ENCODE data around the gene NGRN. TPM values are rescaled to one million over a fixed set of nuclear protein-coding genes. Genes with fewer than 3 reads are reported as not detected.

Gene NGRN
- polyA plus RNA-seq, 1 donor from 2014 or later = 466 TPM

GRCh38 chr15:90307661-90308060 is 42.2 kb downstream of the NGRN start:
- TF ChIP-seq MXI1 (conservative IDR thresholded peaks at IDR 0.05; ENCODE audit: poor library complexity, severe bottlenecking) (no peak), CTCF (IDR thresholded peaks at IDR 0.05; ENCODE audit: poor library complexity, severe bottlenecking) (no peak), EP300 (conservative IDR thresholded peaks at IDR 0.05; ENCODE audit: poor library complexity, severe bottlenecking) (no peak), POLR2AphosphoS5 (IDR thresholded peaks at IDR 0.05) (no peak), EZH2 (IDR thresholded peaks at IDR 0.05; ENCODE audit: borderline replicate concordance, insufficient read depth, low read length, poor library complexity, severe bottlenecking) (no peak), RAD21 (conservative IDR thresholded peaks at IDR 0.05) (no peak), SMC3 (conservative IDR thresholded peaks at IDR 0.05; ENCODE audit: poor library complexity) (no peak), REST (IDR thresholded peaks at IDR 0.05; ENCODE audit: borderline replicate concordance) (no peak), TAF1 (IDR thresholded peaks at IDR 0.05; ENCODE audit: low read depth) (no peak)
- Histone ChIP-seq H4K20me1 (ENCODE audit: insufficient read depth) (no peaks in the 10 kb centered on the region), H3K36me3 (ENCODE audit: insufficient read depth, low read length) (no peaks in the 10 kb centered on the region), H3K9me3 (ENCODE audit: low read length) (no peaks in the 10 kb centered on the region), H3K9me2 (ENCODE audit: insufficient read depth, low read length) (no peaks in the 10 kb centered on the region), H3K4me2 (ENCODE audit: low read length) (no peak overlapping the region), H3K79me2 (replicated peaks; ENCODE audit: insufficient read depth, low read length) (no peaks in the 10 kb centered on the region), H2AFZ (ENCODE audit: low read depth, low read length) (no peak overlapping the region), H3K27me3 (ENCODE audit: insufficient read depth, low read depth, low read length) (no peaks in the 10 kb centered on the region), H3F3A (ENCODE audit: insufficient read depth, low read length, poor library complexity, severe bottlenecking) (no peaks in the 10 kb centered on the region), H3K9ac (ENCODE audit: low read length) (no peak overlapping the region), H3K27ac (ENCODE audit: low read length) (no peak overlapping the region), H3K4me3 (ENCODE audit: low read length) (no peak overlapping the region)

GRCh38 chr15:90309020-90309419 is 43.5 kb downstream of the NGRN start:
- no peaks in the 10 kb centered on the region for H3K9me3 ChIP-seq (ENCODE audit: low read length)
- H3K79me2 ChIP-seq (replicated peaks; ENCODE audit: insufficient read depth, low read length) = no peaks in the 10 kb centered on the region
- no peaks in the 10 kb centered on the region for H3K36me3 ChIP-seq (ENCODE audit: insufficient read depth, low read length)
- TF ChIP-seq POLR2AphosphoS5 (IDR thresholded peaks at IDR 0.05) (no peak), REST (IDR thresholded peaks at IDR 0.05; ENCODE audit: borderline replicate concordance) (no peak), SMC3 (conservative IDR thresholded peaks at IDR 0.05; ENCODE audit: poor library complexity) (no peak), EZH2 (IDR thresholded peaks at IDR 0.05; ENCODE audit: borderline replicate concordance, insufficient read depth, low read length, poor library complexity, severe bottlenecking) (no peak), RAD21 (conservative IDR thresholded peaks at IDR 0.05) (no peak), EP300 (conservative IDR thresholded peaks at IDR 0.05; ENCODE audit: poor library complexity, severe bottlenecking) (no peak), MXI1 (conservative IDR thresholded peaks at IDR 0.05; ENCODE audit: poor library complexity, severe bottlenecking) (no peak), TAF1 (IDR thresholded peaks at IDR 0.05; ENCODE audit: low read depth) (no peak), CTCF (IDR thresholded peaks at IDR 0.05; ENCODE audit: poor library complexity, severe bottlenecking) (no peak)
- no peaks in the 10 kb centered on the region for H3F3A ChIP-seq (ENCODE audit: insufficient read depth, low read length, poor library complexity, severe bottlenecking)
- peak overlapping the region; percentile 12 for H2AFZ ChIP-seq (ENCODE audit: low read depth, low read length)
- no peak overlapping the region for H3K27ac ChIP-seq (ENCODE audit: low read length)
- no peak overlapping the region for H3K9ac ChIP-seq (ENCODE audit: low read length)
- no peaks in the 10 kb centered on the region for H3K9me2 ChIP-seq (ENCODE audit: insufficient read depth, low read length)
- no peak overlapping the region for H3K4me3 ChIP-seq (ENCODE audit: low read length)
- H4K20me1 ChIP-seq (ENCODE audit: insufficient read depth) = no peaks in the 10 kb centered on the region
- H3K4me2 ChIP-seq (ENCODE audit: low read length) = no peak overlapping the region
- H3K27me3 ChIP-seq (ENCODE audit: insufficient read depth, low read depth, low read length) = no peaks in the 10 kb centered on the region
